ENCODE measurements around the gene TSN. TPM values are rescaled to one million over a fixed set of nuclear protein-coding genes. Genes with fewer than 3 reads are reported as not detected.

The TSN gene
- total RNA-seq, 2 donors from 2014 or later = 18.2 to 20.8 TPM

DNA sequence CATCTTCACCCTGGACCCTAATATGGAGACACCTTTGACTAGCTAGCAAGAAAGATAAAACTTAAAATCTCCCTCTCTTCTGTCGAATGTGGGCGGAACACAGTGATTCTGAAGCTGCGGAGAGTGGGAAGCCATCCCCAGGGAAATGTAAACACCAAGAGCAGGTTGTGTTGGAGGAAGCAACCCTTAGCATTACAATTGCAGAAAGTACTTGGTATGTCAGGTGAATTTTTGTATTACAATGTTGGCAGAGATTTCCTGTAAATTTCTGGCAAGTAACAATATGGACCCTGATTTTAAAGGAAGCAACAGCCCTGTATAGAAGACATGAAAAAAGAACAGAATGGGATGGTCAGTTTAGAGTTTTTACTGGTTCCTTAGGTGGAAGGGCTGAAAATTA, 35.8 kb downstream of the TSN start:
- Histone ChIP-seq H3K27ac (no peak overlapping the region), H3K4me1 (no peaks in the 10 kb centered on the region), H3K4me3 (no peak overlapping the region), H3K9me3 (no peaks in the 10 kb centered on the region), H3K36me3 (replicated peaks in 1 of 2; ENCODE audit: insufficient read depth in 1 of 2, low read depth in 2 of 2) (no peaks in the 10 kb centered on the region), H3K27me3 (no peaks in the 10 kb centered on the region)
- intact Hi-C loops (cut with DNase I) = no loop called here
- no peak for ATAC-seq
- 40 to 57% methylated on average over 3 of the region's 3 CpGs for WGBS, 2 donors
- DNase-seq = no peak
- no peak for TF ChIP-seq POLR2A (IDR thresholded peaks at IDR 0.05)
- TF ChIP-seq, protein P1, sequence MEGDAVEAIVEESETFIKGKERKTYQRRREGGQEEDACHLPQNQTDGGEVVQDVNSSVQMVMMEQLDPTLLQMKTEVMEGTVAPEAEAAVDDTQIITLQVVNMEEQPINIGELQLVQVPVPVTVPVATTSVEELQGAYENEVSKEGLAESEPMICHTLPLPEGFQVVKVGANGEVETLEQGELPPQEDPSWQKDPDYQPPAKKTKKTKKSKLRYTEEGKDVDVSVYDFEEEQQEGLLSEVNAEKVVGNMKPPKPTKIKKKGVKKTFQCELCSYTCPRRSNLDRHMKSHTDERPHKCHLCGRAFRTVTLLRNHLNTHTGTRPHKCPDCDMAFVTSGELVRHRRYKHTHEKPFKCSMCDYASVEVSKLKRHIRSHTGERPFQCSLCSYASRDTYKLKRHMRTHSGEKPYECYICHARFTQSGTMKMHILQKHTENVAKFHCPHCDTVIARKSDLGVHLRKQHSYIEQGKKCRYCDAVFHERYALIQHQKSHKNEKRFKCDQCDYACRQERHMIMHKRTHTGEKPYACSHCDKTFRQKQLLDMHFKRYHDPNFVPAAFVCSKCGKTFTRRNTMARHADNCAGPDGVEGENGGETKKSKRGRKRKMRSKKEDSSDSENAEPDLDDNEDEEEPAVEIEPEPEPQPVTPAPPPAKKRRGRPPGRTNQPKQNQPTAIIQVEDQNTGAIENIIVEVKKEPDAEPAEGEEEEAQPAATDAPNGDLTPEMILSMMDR (IDR thresholded peaks at IDR 0.05) = no peak

DNA sequence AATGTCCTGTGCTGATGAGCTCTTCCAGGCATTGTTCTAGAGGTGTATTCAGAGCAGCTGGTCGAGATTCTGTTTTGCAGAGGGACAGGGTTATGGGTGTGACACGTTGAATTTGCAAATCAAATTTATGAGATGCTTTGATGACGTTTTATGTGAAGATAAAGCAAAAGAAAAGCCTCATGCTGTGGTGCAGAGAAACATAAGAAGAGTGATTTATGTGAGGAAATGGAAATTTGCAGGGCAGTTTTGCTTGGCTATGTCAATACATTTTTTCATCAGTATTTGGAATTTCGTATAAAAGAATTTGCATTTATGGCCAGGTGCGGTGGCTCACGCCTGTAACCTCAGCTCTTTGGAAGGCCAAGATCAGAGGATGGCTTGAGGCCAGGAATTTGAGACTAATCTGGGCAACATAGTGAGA, 36.4 kb downstream of the TSN start:
- H3K27me3 ChIP-seq = no peaks in the 10 kb centered on the region

DNA sequence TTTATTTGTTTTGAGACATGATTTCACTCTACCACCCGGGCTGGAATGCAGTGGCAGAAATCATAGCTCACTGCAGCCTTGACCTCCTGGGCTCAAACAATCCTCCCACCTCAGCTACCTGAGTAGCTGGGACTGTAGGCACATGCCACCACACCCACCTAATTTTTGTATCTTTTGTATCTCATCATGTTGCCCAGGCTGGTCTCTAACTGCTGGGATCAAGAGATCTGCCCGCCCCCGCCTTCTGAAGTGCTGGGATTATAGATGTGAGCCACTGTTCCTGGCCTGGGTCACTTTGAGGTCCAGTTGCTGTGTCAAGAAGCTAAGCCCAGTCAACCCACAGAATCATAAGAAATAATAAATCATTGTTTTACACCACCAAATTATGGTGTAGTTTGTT, 38.4 kb downstream of the TSN start:
- intact Hi-C loops (cut with DNase I) = no loop called here
- Histone ChIP-seq H3K27ac (no peak overlapping the region), H3K36me3 (replicated peaks in 1 of 2; ENCODE audit: insufficient read depth in 1 of 2, low read depth in 2 of 2) (no peaks in the 10 kb centered on the region), H3K4me3 (no peak overlapping the region), H3K9me3 (no peaks in the 10 kb centered on the region), H3K27me3 (no peaks in the 10 kb centered on the region), H3K4me1 (no peaks in the 10 kb centered on the region)
- DNase-seq = no peak
- 69% methylated on average over 3 of the region's 3 CpGs for WGBS, 2 donors
- TF ChIP-seq, protein P1 (IDR thresholded peaks at IDR 0.05) = no peak
- TF ChIP-seq POLR2A (IDR thresholded peaks at IDR 0.05) = no peak
- no peak for ATAC-seq

More for the DNA sequence above, 36.4 kb downstream of the TSN start:
- intact Hi-C loops (cut with DNase I) = no loop called here
- TF ChIP-seq, protein P1 (IDR thresholded peaks at IDR 0.05) = no peak
- TF ChIP-seq POLR2A (IDR thresholded peaks at IDR 0.05) = no peak
- H3K4me3 ChIP-seq = no peak overlapping the region
- DNase-seq (no peak), ATAC-seq (no peak)
- WGBS, 2 donors = 18 to 27% methylated on average over 6 of the region's 6 CpGs
- H3K36me3 ChIP-seq (replicated peaks in 1 of 2; ENCODE audit: insufficient read depth in 1 of 2, low read depth in 2 of 2) = no peaks in the 10 kb centered on the region
- H3K9me3 ChIP-seq = no peaks in the 10 kb centered on the region
- H3K4me1 ChIP-seq = no peaks in the 10 kb centered on the region
- H3K27ac ChIP-seq = no peak overlapping the region

DNA sequence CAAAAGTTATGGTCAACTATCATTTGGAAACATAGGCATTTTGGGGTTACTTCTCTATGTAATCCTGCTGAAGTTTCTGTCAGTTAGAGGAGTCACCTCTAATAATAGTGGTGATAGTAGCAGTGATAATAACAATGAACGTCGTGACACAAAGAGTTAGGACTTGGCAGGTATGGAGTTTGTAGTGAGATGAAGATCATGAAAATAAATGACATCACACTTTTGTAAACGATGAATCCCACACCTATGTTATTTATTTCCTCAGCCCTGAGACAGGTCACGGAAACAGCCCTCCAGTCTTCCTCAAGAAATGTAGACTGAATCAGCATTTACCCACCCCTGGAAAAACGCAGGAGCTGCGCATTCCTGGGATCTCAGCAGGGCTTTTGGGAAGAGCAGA, 38.8 kb downstream of the TSN start:
- no peak for DNase-seq
- Histone ChIP-seq H3K27ac (no peak overlapping the region), H3K27me3 (no peaks in the 10 kb centered on the region), H3K36me3 (replicated peaks in 1 of 2; ENCODE audit: insufficient read depth in 1 of 2, low read depth in 2 of 2) (no peaks in the 10 kb centered on the region), H3K4me1 (no peaks in the 10 kb centered on the region), H3K4me3 (no peak overlapping the region), H3K9me3 (no peaks in the 10 kb centered on the region)
- WGBS, 2 donors = 60 to 62% methylated on average over 6 of the region's 6 CpGs
- intact Hi-C loops (cut with DNase I) = no loop called here
- TF ChIP-seq, protein P1 (IDR thresholded peaks at IDR 0.05) = no peak
- TF ChIP-seq POLR2A (IDR thresholded peaks at IDR 0.05) = no peak
- ATAC-seq = no peak

DNA sequence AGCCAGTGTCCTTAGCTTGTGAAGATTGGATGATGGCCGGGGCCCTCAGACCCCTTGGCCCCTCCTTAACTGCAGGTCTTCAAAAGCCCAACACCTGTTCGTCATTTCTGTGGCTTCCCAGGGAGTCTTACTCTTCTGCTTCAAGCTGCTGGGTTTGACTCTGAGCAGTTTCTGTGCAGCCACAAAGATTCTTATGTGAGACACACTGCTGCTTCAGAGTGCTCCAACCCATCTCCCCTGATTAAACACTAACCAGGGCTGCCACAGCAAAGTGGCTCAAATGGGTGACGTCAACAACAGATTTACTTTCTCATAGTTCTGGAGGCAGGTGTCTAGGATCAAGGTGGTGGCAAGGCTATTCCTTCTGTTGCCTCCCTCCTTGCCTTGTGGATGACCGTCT, 40.8 kb downstream of the TSN start:
- DNase-seq (no peak), ATAC-seq (no peak)
- no peak overlapping the region for H3K4me3 ChIP-seq
- intact Hi-C loops (cut with DNase I) = no loop called here
- no peaks in the 10 kb centered on the region for H3K4me1 ChIP-seq
- no peak overlapping the region for H3K27ac ChIP-seq
- H3K9me3 ChIP-seq = peaks cover 0 to under 1% (median 0%) of the 10 kb centered on the region in 3 donors
- H3K36me3 ChIP-seq (replicated peaks in 1 of 2; ENCODE audit: insufficient read depth in 1 of 2, low read depth in 2 of 2) = no peaks in the 10 kb centered on the region
- H3K27me3 ChIP-seq = no peaks in the 10 kb centered on the region
- 49 to 71% methylated on average over 4 of the region's 4 CpGs for WGBS, 2 donors
- TF ChIP-seq POLR2A (IDR thresholded peaks at IDR 0.05) = no peak

All from body of pancreas (tissue), 4 donors.